ENCODE data around the gene KCNQ4. TPM values are rescaled to one million over a fixed set of nuclear protein-coding genes. Genes with fewer than 3 reads are reported as not detected.

Gene KCNQ4
- total RNA-seq, 1 experiment from 2014 or later = 1.4 TPM

DNA sequence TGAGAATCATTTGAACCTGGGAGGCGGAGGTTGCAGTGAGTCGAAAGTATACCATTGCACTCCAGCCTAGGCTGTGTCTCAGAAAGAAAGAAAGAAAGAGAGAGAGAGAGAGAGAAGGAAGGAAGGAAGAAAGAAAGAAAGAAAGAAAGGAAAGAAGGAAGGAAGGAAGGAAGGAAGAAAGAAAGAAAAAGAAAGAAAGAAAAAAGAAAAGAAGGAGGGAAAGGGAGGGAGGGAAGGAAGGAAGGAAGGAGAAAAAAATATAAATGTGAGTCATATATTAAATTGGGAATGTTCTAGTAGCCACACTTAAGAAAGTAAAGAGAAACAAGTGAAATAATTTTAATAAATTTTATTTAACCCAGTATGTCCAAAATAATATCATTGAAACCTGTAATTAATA lies 95.3 kb downstream of the KCNQ4 start:
- H3K27me3 Mint-ChIP-seq (ENCODE audit: low read depth) = peaks cover 8% of the 10 kb centered on the region
- Histone ChIP-seq H4K20me1 (ENCODE audit: control insufficient read depth, insufficient read depth, insufficient read length) (no peaks in the 10 kb centered on the region), H2AK5ac (ENCODE audit: insufficient read length, low read length) (no peak overlapping the region), H4K91ac (ENCODE audit: insufficient read length, low read depth, low read length) (no peak overlapping the region), H3K4ac (ENCODE audit: low read depth, low read length) (no peak overlapping the region), H2BK20ac (ENCODE audit: low read depth, low read length, poor library complexity, severe bottlenecking) (no peak overlapping the region), H3K27me3 (ENCODE audit: insufficient read depth, low read length) (no peaks in the 10 kb centered on the region; the same call in 1 of the 2 replicates), H3K18ac (ENCODE audit: insufficient read length, low read depth, low read length) (no peak overlapping the region), H3K23me2 (ENCODE audit: insufficient read length, low read depth, low read length, poor library complexity, severe bottlenecking) (no peaks in the 10 kb centered on the region), H3K27ac (ENCODE audit: insufficient read length, low read depth, low read length) (no peak overlapping the region), H4K5ac (ENCODE audit: insufficient read length, low read depth, low read length) (no peak overlapping the region), H3K4me1 (ENCODE audit: insufficient read depth, low read length) (no peaks in the 10 kb centered on the region; the same call in 1 of the 2 replicates), H3K79me2 (ENCODE audit: insufficient read depth, low read length) (no peaks in the 10 kb centered on the region), H3K79me1 (ENCODE audit: insufficient read depth, low read depth, low read length, poor library complexity, severe bottlenecking) (no peaks in the 10 kb centered on the region), H2AFZ (ENCODE audit: low read length) (no peak overlapping the region), H3K9me3 (ENCODE audit: control insufficient read depth, low read depth, low read length) (no peaks in the 10 kb centered on the region), H2BK15ac (ENCODE audit: low read depth, low read length) (no peak overlapping the region), H4K8ac (replicated peaks; ENCODE audit: insufficient read length, low read depth, low read length) (no peak overlapping the region), H3K4me2 (ENCODE audit: insufficient read depth, insufficient read length, low read length) (no peak overlapping the region), H3K23ac (ENCODE audit: insufficient read length, low read depth, low read length) (no peak overlapping the region), H3K56ac (ENCODE audit: insufficient read length, low read depth, low read length) (no peak overlapping the region), H3K14ac (ENCODE audit: insufficient read depth, low read length) (no peak overlapping the region), H3T11ph (ENCODE audit: low read length) (no peak overlapping the region), H2BK12ac (ENCODE audit: insufficient read length, low read depth, low read length) (no peak overlapping the region), H2BK5ac (ENCODE audit: insufficient read length, low read length) (no peak overlapping the region), H2BK120ac (ENCODE audit: low read depth, low read length, poor library complexity, severe bottlenecking) (no peak overlapping the region), H3K9ac (ENCODE audit: extremely low read depth, insufficient read length, low read length) (no peak overlapping the region)
- H3K36me3 Mint-ChIP-seq (ENCODE audit: insufficient read depth in 1 of 3, low read depth in 3 of 3) = peaks cover 0 to 8% (median 0%) of the 10 kb centered on the region in 3 experiments; a peak in 3 of 7 replicates
- no peak overlapping the region; a peak in 1 of 7 replicates for H3K27ac Mint-ChIP-seq
- no CpG with 5 or more reads among the region's 2 CpGs for WGBS (ENCODE audit: extremely low coverage, insufficient read length, low lambda C conversion rate)
- H3K4me3 Mint-ChIP-seq = no peak overlapping the region
- H3K4me1 Mint-ChIP-seq = peaks cover 10 to 24% of the 10 kb centered on the region in 2 experiments
- H3K9me3 Mint-ChIP-seq = peaks cover 12 to 13% of the 10 kb centered on the region in 2 experiments; a peak in 4 of 5 replicates
- DNase-seq = no peak
- TF ChIP-seq, protein P1, sequence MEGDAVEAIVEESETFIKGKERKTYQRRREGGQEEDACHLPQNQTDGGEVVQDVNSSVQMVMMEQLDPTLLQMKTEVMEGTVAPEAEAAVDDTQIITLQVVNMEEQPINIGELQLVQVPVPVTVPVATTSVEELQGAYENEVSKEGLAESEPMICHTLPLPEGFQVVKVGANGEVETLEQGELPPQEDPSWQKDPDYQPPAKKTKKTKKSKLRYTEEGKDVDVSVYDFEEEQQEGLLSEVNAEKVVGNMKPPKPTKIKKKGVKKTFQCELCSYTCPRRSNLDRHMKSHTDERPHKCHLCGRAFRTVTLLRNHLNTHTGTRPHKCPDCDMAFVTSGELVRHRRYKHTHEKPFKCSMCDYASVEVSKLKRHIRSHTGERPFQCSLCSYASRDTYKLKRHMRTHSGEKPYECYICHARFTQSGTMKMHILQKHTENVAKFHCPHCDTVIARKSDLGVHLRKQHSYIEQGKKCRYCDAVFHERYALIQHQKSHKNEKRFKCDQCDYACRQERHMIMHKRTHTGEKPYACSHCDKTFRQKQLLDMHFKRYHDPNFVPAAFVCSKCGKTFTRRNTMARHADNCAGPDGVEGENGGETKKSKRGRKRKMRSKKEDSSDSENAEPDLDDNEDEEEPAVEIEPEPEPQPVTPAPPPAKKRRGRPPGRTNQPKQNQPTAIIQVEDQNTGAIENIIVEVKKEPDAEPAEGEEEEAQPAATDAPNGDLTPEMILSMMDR (conservative IDR thresholded peaks at IDR 0.05) = no peak
